ENCODE measurements around the gene VAMP8. TPM values are rescaled to one million over a fixed set of nuclear protein-coding genes. Genes with fewer than 3 reads are reported as not detected.
A peak's percentile ranks its signal among the peaks of the same experiment; 100 is the strongest.

The VAMP8 gene
- total and polyA plus RNA-seq, 10 of the 15 experiments (the other 5 are each of a cell fraction or from before 2014, with no cell fraction given): 93.6 to 744 (median 217) TPM

DNA sequence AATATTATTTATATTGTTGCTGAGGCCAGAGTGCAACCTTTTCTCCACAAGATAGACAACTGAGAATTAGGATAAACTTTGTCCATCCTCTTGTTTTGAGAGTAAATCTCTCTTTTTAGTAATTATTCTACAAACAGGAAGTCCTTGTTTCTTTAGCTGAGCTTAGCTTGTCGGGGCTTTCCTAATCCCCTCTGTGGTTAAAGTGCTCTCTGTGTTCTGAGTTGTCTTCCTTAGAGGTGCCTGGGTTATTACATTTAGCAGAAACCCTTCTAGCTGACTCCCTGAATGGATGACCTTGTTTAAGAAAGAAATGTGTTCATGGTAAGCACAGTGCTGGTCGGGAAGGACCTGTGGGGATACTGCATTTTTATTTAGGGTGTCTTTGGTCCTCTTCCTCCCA lies 51.3 kb downstream of the VAMP8 start:
- no peak for DNase-seq (ENCODE audit: low read depth, low spot score)
- no peak overlapping the region for H3K9ac ChIP-seq (ENCODE audit: control insufficient read depth, insufficient read depth, low read length)
- intact Hi-C loops (cut with micrococcal nuclease; ENCODE audit: unreplicated experiment): no loop called here
- SMC1A ChIA-PET (ENCODE audit: uncharacterized antibody, unreplicated experiment): interaction anchor here (1.3 to 3.0 kb wide), 2 partner anchors 9 kb away, joined by 4 to 20 read pairs; no protein-coding TSS in a partner anchor
- H3K36me3 ChIP-seq (ENCODE audit: control insufficient read depth in 2 of 2, insufficient read depth in 2 of 2, low read length in 1 of 2): peaks cover 10 to 38% of the 10 kb centered on the region in 2 experiments
- no peaks in the 10 kb centered on the region for H3K27me3 ChIP-seq (replicated peaks in 1 of 2; ENCODE audit: control insufficient read depth in 2 of 2, insufficient read depth in 2 of 2, low read length in 1 of 2)
- FAIRE-seq: no peak
- H3K27ac ChIP-seq (ENCODE audit: control insufficient read depth, insufficient read depth): peak overlapping the region; percentile 38
- H4K20me1 ChIP-seq (ENCODE audit: control insufficient read depth, insufficient read depth): no peaks in the 10 kb centered on the region
- ATAC-seq: peak; percentile 97
- no peaks in the 10 kb centered on the region for H3K4me1 ChIP-seq (ENCODE audit: control insufficient read depth, insufficient read depth, low read length)
- no peak overlapping the region for H3K4me2 ChIP-seq (ENCODE audit: control insufficient read depth, insufficient read depth)
- RAD21 ChIA-PET (ENCODE audit: unreplicated experiment): interaction anchor here (1.0 kb wide), 1 partner anchor 9 kb away, joined by 7 read pairs; no protein-coding TSS in a partner anchor
- in situ Hi-C loops (cut with MboI): no loop called here
- CTCF ChIA-PET: interaction anchor here (0.6 to 3.3 kb wide), 8 partner anchors 8 to 557 kb away, joined by 3 to 31 read pairs (median 3); partner anchors contain the start of gene C2orf68
- no peaks in the 10 kb centered on the region for H3K79me2 ChIP-seq (ENCODE audit: control insufficient read depth, insufficient read depth, low read length)
- H3K4me3 ChIP-seq: no peak overlapping the region
- no TSS peak for BruUV-seq (replicated peaks)
- POLR2A ChIA-PET: interaction anchor here (0.9 to 1.5 kb wide), 3 partner anchors 8 to 90 kb away, joined by 3 to 4 read pairs (median 3); partner anchors contain the start of gene MAT2A
- H2AFZ ChIP-seq (ENCODE audit: control insufficient read depth, low read depth, low read length): no peak overlapping the region
- no peaks in the 10 kb centered on the region for H3K9me3 ChIP-seq (replicated peaks; ENCODE audit: control insufficient read depth, insufficient read depth, low read length)
- WGBS (ENCODE audit: insufficient coverage, insufficient replicate concordance, low lambda C conversion rate, missing lambda C conversion rate): 34% methylated on average over 2 of the region's 2 CpGs
- TF ChIP-seq ZNF384 (IDR thresholded peaks at IDR 0.05; ENCODE audit: borderline replicate concordance, low read depth, low read length) (no peak), JUND (IDR thresholded peaks at IDR 0.05; ENCODE audit: low read depth, low read length) (no peak), ATF7 (IDR thresholded peaks at IDR 0.05; ENCODE audit: low read depth) (no peak), HCFC1 (IDR thresholded peaks at IDR 0.05; ENCODE audit: low read length) (no peak), CUX1 (IDR thresholded peaks at IDR 0.05; ENCODE audit: insufficient replicate concordance, low read depth, low read length) (no peak), STAT1 (conservative IDR thresholded peaks at IDR 0.05) (no peak), USF2 (IDR thresholded peaks at IDR 0.05; ENCODE audit: borderline replicate concordance, low read depth, low read length) (no peak), HDAC2 (IDR thresholded peaks at IDR 0.05) (no peak), RUNX3 (IDR thresholded peaks at IDR 0.05; ENCODE audit: low read length) (peak; percentile 65), IKZF1 (conservative IDR thresholded peaks at IDR 0.05) (peak; percentile 45; the same call in 1 of the 2 replicates), NFYA (IDR thresholded peaks at IDR 0.05; ENCODE audit: borderline replicate concordance, low read depth, low read length) (no peak)
- TF ChIP-seq, protein P1, sequence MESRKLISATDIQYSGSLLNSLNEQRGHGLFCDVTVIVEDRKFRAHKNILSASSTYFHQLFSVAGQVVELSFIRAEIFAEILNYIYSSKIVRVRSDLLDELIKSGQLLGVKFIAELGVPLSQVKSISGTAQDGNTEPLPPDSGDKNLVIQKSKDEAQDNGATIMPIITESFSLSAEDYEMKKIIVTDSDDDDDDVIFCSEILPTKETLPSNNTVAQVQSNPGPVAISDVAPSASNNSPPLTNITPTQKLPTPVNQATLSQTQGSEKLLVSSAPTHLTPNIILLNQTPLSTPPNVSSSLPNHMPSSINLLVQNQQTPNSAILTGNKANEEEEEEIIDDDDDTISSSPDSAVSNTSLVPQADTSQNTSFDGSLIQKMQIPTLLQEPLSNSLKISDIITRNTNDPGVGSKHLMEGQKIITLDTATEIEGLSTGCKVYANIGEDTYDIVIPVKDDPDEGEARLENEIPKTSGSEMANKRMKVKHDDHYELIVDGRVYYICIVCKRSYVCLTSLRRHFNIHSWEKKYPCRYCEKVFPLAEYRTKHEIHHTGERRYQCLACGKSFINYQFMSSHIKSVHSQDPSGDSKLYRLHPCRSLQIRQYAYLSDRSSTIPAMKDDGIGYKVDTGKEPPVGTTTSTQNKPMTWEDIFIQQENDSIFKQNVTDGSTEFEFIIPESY (IDR thresholded peaks at IDR 0.05): no peak
- TF ChIP-seq, protein P2, sequence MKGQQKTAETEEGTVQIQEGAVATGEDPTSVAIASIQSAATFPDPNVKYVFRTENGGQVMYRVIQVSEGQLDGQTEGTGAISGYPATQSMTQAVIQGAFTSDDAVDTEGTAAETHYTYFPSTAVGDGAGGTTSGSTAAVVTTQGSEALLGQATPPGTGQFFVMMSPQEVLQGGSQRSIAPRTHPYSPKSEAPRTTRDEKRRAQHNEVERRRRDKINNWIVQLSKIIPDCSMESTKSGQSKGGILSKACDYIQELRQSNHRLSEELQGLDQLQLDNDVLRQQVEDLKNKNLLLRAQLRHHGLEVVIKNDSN (IDR thresholded peaks at IDR 0.05; ENCODE audit: borderline replicate concordance, extremely low read length, insufficient read depth, low read depth, low read length): no peak
- TF ChIP-seq, protein P3, sequence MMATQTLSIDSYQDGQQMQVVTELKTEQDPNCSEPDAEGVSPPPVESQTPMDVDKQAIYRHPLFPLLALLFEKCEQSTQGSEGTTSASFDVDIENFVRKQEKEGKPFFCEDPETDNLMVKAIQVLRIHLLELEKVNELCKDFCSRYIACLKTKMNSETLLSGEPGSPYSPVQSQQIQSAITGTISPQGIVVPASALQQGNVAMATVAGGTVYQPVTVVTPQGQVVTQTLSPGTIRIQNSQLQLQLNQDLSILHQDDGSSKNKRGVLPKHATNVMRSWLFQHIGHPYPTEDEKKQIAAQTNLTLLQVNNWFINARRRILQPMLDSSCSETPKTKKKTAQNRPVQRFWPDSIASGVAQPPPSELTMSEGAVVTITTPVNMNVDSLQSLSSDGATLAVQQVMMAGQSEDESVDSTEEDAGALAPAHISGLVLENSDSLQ (IDR thresholded peaks at IDR 0.05): no peak

Measured in GM12878 (cell line).